ENCODE measurements around the gene ACTN2.

GRCh38 chr1:236744533-236744932 lies 58.2 kb downstream of the ACTN2 start:
- no peak for TF ChIP-seq CTCF (IDR thresholded peaks at IDR 0.05)
- TF ChIP-seq POLR2A (IDR thresholded peaks at IDR 0.05) = no peak
